ENCODE measurements around the gene HOXA5. TPM values are rescaled to one million over a fixed set of nuclear protein-coding genes. Genes with fewer than 3 reads are reported as not detected.

Gene HOXA5
- total RNA-seq, 1 donor from 2014 or later, result not detected

DNA sequence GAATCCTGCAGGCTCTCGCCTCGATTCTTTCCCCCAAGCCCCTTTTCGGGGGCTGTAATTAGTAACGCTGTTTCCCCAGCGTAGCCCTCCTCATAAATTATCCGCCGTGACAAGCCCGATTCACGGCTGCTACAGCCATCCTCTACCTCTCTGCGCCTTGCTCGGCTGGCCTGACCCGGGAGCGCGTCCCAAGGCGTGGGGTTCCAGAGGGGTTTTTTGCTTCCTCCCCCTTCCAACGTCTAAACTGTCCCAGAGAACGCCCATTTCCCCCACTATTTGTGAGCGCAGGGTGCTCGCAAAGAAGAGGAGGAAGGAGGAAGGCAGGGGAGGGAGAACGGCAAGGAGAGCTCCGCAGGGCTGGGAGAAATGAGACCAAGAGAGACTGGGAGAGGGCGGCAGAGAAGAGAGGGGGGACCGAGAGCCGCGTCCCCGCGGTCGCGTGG lies 880 bp downstream of the HOXA5 start:
- H3K27ac Mint-ChIP-seq (ENCODE audit: unreplicated experiment), result no peak overlapping the region
- TF ChIP-seq CTCF (IDR thresholded peaks at IDR 0.05), result no peak
- H3K9me3 Mint-ChIP-seq (ENCODE audit: low read depth), result peaks cover 2% of the 10 kb centered on the region
- H3K27me3 Mint-ChIP-seq (ENCODE audit: low read depth), result peaks cover 86% of the 10 kb centered on the region
- peaks cover 3% of the 10 kb centered on the region for H3K36me3 Mint-ChIP-seq (ENCODE audit: low read depth)
- no peak for DNase-seq (ENCODE audit: low spot score)
- peak overlapping the region; percentile 51 for H3K4me3 Mint-ChIP-seq (ENCODE audit: unreplicated experiment)
- H3K4me1 Mint-ChIP-seq (ENCODE audit: low read depth), result peaks cover 10% of the 10 kb centered on the region

DNA sequence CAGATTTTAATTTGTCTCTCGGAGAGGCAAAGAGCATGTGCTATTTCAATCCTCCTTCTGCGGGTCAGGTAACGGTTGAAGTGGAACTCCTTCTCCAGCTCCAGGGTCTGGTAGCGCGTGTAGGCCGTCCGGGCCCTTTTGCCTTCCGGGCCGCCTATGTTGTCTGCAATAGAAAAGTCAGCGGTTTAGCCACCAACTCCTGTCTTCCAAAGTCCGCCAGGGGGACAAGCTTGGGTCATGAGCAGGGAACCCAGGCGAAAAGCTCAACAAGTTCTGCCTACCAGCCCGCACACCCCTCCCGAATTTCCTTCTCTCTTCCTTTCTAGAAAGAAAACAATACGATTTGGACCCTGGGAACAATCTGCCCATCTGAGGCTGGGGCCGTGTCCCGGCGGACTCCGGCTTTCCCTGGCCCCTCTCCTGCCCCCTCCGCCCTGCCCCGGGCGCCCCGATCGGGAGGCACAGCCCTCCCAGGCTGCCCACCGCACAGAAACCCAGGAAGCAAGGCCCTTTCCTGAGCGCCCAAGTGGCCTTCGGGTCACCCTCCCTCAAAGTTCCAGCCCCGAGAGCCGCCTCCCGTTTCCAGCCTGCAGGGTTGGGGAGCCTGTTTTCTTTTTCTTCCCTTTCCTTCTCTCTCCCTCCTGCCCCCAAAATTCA lies 1.4 kb downstream of the HOXA5 start:
- peaks cover 3% of the 10 kb centered on the region for H3K36me3 Mint-ChIP-seq (ENCODE audit: low read depth)
- peaks cover 86% of the 10 kb centered on the region for H3K27me3 Mint-ChIP-seq (ENCODE audit: low read depth)
- no peak overlapping the region for H3K4me3 Mint-ChIP-seq (ENCODE audit: unreplicated experiment)
- H3K9me3 Mint-ChIP-seq (ENCODE audit: low read depth), result peaks cover 2% of the 10 kb centered on the region
- H3K27ac Mint-ChIP-seq (ENCODE audit: unreplicated experiment), result no peak overlapping the region
- no peak for DNase-seq (ENCODE audit: low spot score)
- TF ChIP-seq CTCF (IDR thresholded peaks at IDR 0.05), result no peak
- H3K4me1 Mint-ChIP-seq (ENCODE audit: low read depth), result peaks cover 10% of the 10 kb centered on the region

GRCh38 chr7:27141137-27141922 lies 2.2 kb downstream of the HOXA5 start:
- TF ChIP-seq CTCF (IDR thresholded peaks at IDR 0.05), result no peak
- no peak overlapping the region for H3K27ac Mint-ChIP-seq (ENCODE audit: unreplicated experiment)
- peaks cover 10% of the 10 kb centered on the region for H3K4me1 Mint-ChIP-seq (ENCODE audit: low read depth)
- no peak for DNase-seq (ENCODE audit: low spot score)
- H3K9me3 Mint-ChIP-seq (ENCODE audit: low read depth), result no peaks in the 10 kb centered on the region
- peaks cover 3% of the 10 kb centered on the region for H3K36me3 Mint-ChIP-seq (ENCODE audit: low read depth)
- H3K4me3 Mint-ChIP-seq (ENCODE audit: unreplicated experiment), result no peak overlapping the region
- peaks cover 86% of the 10 kb centered on the region for H3K27me3 Mint-ChIP-seq (ENCODE audit: low read depth)

DNA sequence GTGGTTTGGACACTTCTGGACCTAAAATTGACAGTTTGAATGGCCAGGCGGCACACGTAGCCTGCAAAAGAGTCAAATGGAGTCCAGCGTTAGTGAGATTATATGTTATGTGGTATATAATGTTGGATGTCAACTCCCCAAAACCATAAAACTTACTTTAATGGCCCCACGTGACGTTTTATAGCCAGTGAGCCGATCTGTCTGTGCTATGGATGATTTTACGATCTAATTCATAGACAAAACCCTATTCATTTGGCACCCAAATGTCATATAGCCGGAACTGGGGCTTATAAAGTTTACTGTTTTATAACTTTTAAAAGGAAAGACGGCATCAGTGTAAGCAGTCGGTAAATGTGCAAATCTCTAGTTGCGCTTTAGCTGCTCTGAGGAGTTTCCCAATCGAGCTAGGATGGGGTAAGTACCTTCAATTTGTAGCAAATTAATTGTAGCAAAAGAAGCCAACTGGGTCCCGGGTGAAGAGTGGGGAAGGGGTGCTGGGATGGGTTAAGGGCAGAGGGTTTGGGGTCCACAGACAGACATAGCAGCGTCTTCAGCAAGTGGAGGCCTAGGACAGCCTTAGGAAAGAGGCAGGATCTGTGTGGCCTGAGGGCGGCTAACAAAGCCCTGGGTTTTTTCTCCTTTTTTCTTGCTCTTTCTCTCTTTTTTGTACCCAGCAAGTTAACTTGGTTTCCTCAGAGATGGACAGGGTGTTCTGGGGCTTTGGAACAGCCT lies 3.2 kb downstream of the HOXA5 start:
- no peak overlapping the region for H3K4me3 Mint-ChIP-seq (ENCODE audit: unreplicated experiment)
- TF ChIP-seq CTCF (IDR thresholded peaks at IDR 0.05), result no peak
- no peak for DNase-seq (ENCODE audit: low spot score)
- peaks cover 1% of the 10 kb centered on the region for H3K36me3 Mint-ChIP-seq (ENCODE audit: low read depth)
- H3K27ac Mint-ChIP-seq (ENCODE audit: unreplicated experiment), result no peak overlapping the region
- peaks cover 86% of the 10 kb centered on the region for H3K27me3 Mint-ChIP-seq (ENCODE audit: low read depth)
- no peaks in the 10 kb centered on the region for H3K9me3 Mint-ChIP-seq (ENCODE audit: low read depth)
- H3K4me1 Mint-ChIP-seq (ENCODE audit: low read depth), result peaks cover 10% of the 10 kb centered on the region
